ENCODE data around the gene CPSF3.

GRCh38 chr2:9430316-9431293, 7.2 kb downstream of the CPSF3 start:
- TF ChIP-seq CTCF (IDR thresholded peaks at IDR 0.05 in 2 of 3, conservative IDR thresholded peaks at IDR 0.05 in 1 of 3; ENCODE audit: borderline replicate concordance in 1 of 3, insufficient read depth in 1 of 3, low read depth in 2 of 3, low read length in 2 of 3) (no peak), TCF7L2 (IDR thresholded peaks at IDR 0.05; ENCODE audit: borderline replicate concordance, extremely low read depth, insufficient read depth, insufficient read length) (no peak), POLR2A (IDR thresholded peaks at IDR 0.05; ENCODE audit: borderline replicate concordance, extremely low read depth, insufficient read depth, insufficient read length) (no peak), MAX (IDR thresholded peaks at IDR 0.05) (no peak), RAD21 (IDR thresholded peaks at IDR 0.05; ENCODE audit: low read depth) (no peak), POLR2AphosphoS5 (IDR thresholded peaks at IDR 0.05; ENCODE audit: low read depth, low read length) (no peak), SRF (IDR thresholded peaks at IDR 0.05; ENCODE audit: low read depth) (no peak), EZH2 (IDR thresholded peaks at IDR 0.05) (no peak), ZNF274 (IDR thresholded peaks at IDR 0.05; ENCODE audit: low read depth, low read length) (no peak), EZH2phosphoT487 (IDR thresholded peaks at IDR 0.05; ENCODE audit: borderline replicate concordance) (no peak)

All from HCT116 (cell line).